GM10847 (cell line): ENCODE data around the gene VASH1.

Experiments used
- POLR2A ChIP-seq: IDR thresholded peaks from 2 replicates; pipeline ENCODE4 v1.6.1; 2011; ENCODE audit not compliant: insufficient read length; ENCODE audit errors: extremely low read depth

Gene VASH1

DNA sequence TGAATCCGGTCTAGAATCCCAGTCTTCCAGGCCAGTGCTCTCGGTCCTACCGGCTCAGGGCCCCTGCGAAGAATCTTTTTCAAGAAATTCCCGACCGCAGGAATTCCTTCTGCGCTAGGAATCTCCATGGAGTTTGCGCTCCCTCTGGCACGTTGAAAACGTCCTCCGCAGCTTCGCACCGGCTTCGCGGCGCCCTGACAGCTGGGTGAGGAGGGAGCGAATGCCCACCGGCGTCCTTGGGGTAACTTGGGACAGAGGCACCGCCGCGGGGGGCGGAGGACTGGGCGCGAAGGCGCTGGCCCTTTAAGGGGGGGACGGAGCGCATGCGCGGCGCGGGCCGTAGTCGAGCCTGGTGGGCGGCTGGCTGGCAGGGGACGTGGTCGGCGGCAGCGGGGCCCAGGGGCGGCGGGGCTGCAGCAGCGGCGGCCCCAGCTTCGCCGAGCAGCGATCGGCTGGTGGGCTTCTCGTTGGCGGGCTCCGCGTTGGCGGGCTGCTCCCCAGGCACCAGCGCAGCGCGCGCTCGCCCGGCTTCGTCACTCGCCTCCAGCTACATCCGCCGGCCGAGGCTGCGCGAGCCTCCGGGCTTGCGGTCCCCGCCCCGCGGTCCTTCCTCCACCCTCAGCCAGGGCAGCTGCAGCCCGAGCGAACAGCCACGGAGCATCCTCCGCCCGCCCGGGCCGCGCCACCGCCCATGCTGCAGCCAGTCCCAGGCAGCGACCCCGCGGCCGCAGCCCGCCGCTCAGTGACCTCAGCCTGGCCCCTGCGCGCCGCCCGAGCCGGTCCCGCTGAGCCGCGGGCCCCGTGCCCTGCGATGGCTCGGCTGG, at the start of gene VASH1:
TSS of gene VASH1 (plus strand) at position 333 of the 824 bp plus-strand sequence. CDS start 1,354 bp downstream, outside the sequence.
- TF ChIP-seq POLR2A, result no peak

DNA sequence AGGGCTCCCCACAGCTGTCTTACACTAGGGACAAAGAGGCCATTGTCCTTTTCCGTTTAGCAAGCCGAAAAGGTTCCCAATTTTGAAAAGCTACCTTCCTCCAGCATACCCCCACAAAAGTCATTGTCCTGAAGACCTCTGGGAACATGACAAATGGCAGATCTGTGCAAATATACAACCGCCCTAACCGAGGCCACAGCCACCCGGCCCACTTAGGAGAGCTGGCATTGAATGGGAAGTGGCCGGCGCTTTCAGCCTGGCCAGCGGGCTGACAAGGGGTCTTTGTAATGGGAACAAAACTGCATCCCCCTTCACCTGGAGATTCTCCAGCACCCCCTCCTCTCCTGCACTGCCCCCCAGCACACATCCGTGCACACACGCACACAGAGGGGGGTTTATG, 48.1 kb upstream of the VASH1 start:
- TF ChIP-seq POLR2A, result no peak

DNA sequence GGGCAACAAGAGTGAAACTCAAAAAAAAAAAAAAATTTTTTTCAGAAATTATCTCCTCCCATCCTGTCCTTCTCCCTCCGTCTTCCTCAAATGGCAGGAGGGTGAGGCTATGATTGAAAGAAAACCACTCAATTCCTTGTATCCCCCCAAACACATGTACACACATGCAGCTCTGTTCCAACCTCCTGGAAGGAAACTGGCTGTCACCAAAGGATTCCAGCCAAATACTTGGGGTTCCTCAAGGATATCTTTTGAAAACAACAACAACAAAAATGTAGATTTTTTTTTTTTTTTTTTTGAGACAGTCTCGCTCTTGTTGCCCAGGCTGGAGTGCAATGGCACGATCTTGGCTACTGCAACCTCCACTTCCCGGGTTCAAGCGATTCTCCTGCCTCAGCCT, 46.8 kb upstream of the VASH1 start:
- TF ChIP-seq POLR2A, result no peak

DNA sequence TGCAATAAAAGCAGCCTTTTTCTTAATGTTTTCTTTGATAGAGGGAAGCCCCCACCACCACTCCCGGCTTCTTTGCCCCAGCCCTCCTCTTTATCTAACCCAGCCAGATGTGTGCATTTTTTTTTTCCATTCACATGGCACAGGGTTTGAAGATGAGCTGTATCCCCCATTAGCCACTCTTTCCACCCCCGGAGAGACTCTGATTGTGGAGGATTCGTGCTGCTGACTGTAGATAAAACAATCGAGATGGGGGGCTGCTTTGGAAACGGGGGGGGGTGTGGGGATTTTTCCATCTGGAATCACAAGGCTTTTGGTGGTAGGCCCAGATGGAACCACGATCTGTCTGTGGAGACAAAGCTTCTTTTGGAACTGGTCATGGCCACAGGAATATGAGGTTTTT, 46.2 kb upstream of the VASH1 start:
- TF ChIP-seq POLR2A, result no peak

DNA sequence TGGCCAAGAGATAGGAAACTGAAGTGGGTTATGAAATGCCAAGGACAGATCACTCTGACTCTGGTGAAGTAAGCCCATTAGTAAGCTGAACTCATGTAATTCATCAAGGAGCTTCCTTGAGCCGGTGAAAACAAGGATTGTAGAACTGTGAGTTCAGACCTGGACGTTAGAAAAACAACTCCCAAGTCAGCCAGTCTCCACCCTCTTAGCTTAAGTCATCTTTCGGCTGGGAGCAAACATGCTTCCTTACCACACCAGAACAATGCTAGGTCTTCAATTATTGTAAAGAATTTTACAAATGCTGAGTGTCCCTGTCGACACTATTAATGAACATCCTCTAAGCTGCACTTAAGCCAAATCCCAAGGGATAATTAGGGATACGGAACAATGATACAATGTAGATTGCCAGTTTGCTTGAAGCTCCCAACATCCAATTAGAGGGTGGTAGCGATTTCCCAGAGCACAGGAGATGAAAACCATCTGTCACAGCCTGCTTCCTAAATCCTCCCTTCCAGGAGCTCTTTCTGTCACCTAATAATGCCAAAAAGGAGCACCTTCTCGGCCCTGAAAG, 45.7 kb upstream of the VASH1 start:
- TF ChIP-seq POLR2A, result no peak

DNA sequence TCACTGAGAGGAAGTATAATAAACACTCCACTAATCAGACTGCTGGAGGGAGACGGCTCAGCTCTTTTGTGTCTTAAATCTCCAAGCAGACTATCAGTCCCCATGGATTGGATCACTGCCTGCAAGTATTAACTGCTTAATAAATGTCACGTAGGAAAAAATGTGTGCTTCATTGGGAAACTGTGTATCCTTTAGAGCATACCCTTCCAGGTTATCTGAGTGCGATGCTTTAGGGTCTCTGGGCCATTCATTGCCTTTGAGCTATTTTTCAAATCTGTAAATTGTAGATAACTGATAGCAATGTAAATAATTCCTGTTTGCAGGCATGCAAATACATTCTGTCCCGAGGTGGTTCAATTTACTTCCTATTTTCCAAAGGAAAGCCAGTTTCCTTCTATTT, 45.0 kb upstream of the VASH1 start:
- TF ChIP-seq POLR2A, result no peak

DNA sequence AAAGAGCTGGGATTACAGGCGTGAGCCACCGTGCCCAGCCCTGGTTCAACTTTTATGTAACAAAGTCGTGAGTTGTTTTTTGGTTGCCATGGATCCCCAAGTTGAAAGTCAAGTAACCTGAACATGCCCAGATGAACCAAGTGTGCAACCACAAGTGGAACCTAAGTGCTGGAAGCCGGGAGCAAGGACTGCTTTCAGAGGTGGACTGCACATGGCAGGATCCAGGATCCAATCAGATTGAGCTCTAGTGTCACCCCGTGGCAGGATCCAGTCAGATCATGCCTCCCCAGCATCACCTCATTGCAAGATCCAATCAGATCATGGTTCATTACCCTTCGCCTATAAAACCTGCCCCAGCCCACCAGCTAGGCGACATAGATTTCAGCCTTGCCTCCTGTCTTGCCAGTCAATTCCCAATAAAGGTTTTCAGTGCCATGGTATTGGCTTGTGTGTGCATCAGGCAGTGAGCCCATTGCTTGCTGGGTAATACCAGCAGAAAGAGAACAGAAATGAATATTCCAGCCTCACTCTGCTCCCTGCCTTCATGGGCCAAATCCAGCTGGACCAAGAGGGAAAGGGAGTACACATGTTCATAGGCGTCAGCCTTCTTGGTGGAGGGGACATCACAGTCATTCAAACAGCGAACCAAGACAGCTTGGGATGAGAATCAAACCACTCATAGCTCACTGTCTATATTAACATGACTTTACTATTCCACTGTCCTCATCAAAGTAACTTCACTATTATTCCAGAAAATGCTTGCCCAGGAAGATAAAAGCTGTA, 43.6 kb upstream of the VASH1 start:
- no peak for TF ChIP-seq POLR2A

DNA sequence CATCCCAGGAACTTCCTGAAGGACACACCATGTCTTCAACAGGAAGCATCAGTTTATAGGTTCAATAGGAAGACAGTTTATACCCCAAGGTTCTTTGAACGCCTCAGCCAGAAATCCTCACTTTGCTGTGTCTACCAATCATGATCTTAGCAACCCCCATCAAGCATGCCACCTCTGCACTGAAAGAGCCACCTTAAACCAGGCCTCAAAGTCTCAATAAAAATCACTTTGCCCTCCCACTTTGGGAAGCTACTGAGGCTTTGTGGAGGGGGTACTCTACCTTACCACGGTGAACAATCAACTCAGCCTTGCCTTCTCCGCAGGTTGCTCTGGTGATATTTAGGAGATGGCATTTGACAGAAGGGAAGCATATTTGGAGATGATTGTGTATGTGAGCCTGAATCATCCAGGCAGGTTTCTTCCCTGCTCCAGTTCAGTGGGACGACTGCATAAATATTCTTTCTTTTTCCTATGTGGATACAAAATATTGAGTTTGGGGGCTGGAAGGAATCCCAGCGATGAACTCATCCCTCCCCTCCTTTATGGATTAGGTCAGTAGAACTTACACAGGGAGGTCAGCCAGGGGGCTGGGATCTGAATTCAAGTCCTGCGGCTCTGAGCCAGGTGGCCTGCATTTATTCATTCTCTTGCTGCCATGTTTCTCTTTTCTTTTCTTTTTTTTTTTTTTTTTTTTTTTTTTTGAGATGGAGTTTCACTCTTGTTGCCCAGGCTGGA, 42.8 kb upstream of the VASH1 start:
- no peak for TF ChIP-seq POLR2A

DNA sequence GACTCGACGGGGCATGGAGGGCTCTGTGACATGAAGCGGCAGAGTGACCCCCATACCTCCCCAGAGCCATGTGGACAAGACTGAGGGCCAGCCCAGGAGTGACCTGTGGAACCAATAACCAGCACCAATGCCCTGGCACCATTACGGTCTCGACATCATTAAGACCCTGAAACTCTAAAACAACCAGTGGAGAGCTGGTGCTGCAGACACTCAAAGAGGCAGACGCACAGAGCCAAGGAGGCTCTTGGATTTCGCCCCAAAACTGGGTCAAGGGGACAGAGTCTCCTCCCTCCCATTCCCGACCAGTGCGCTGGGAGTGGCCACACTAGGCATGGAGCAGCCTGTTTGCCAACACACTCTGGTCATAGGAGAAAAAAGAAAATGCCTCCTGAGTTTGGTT, 41.6 kb upstream of the VASH1 start:
- TF ChIP-seq POLR2A, result no peak

DNA sequence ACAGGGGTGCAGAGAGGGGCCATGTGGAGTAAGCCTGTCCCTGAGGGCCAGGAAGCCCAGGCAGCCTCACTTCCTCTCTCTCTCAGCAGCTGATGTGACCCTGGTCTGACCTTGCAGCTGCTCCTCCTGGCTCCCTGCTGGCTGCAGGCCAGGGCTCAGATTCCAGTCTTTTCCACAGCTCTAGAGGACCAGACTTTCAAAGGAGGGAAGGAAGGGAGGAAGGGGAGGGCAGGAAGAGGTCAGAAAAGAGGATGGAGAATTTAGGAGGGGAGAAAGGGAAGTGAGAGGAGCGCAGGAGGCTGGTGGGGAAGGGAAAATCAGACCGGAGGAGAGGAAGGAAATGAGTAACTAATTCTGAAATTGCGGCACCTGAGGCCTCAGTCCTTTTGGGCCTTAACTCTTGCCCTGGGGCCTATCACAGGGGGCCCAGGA, 40.9 kb upstream of the VASH1 start:
- no peak for TF ChIP-seq POLR2A

DNA sequence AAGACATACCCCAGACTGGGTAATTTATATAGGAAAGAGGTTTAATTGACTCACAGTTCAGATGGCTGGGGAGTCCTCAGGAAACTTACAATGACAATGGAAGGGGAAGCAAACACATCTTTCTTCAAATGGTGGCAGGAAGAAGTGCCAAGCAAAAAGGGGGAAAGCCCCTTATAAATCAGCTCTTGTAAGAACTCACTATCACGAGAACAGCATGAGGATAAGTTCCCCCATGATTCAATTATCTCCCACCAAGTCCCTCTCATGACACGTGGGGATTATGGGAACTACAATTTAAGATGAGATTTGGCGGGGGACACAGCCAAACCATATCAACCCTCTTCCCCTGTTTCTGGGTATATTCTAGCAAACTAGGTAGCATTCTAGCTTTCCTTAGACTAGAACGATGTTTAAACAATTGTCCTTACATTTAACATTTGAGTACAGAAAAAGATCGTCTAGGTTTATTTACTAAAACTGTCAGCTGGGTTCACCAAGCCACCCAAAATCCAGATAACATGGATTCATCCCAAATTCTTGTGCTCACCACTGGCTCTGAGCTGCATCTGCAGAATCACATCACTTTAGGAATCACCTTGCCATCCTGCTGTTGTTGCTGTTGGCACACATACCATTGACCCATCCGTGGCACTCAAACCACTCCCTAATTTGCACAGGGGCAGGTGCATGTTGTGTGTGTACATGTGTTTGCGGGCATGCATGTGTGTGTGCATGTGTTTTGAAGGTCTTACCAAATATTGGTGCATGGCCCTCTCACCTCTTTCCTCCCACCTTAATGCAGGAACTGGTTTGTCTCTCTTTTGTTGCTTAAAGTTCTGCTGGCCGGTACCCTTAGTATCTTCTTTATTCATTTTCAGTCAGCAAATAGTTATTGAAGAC, 36.4 kb upstream of the VASH1 start:
- no peak for TF ChIP-seq POLR2A

DNA sequence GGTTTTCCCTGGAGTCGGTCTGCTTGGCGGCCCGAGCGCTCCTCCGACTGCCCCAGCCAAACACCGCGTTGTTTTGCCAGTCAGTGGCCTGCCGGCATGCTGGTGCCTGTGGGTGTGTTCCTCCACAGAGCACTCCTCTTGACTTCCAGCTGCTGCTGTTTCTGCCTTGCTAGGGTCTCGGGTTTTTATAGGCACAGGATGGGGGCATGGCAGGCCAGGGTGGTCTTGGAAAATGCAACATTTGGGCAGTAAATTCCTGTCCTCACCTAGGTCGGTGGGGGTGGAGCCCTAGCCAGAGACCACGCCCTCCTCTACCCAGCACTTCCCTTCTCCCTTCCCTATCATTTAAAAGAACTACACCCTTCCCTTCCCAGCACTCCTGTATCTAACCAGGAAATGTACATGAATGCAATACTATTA, 34.7 kb upstream of the VASH1 start:
- TF ChIP-seq POLR2A, result no peak

DNA sequence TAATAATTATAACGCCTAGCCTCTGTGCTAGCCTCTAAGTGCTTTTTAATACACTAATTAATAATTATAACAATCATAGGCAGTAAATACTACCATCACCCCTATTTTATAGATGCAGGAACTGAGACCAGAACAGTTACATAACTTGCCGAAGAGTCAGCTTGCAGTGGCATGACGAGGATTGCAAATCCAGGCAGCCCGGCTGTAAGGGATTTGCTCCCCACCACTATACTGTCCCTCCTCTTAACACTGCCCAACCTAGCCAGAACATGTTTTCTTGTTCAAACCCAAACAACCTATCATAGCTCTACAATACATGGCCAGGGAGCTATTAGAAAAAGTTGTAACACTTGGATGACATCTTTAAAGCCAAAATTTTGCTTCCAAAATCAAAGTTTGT, 33.9 kb upstream of the VASH1 start:
- TF ChIP-seq POLR2A, result no peak

DNA sequence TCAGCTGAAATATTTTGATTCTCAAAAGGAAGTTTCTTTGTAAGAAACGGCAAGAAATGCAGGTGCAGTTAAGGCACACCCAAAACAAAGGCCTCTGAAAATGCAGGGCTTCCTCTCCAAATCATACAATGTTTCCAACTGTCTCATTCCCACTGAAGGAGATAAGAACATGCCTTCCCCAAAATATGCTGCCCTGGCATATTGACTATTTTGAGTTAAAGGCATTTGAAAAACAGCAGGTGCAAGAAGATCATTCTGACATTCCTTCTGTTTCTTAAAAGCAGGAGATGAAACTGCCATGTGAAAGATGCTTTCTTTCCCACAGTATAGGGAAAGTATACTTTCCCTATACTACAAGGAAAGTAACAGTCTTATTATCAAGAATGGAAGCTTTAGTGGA, 33.4 kb upstream of the VASH1 start:
- TF ChIP-seq POLR2A, result no peak

DNA sequence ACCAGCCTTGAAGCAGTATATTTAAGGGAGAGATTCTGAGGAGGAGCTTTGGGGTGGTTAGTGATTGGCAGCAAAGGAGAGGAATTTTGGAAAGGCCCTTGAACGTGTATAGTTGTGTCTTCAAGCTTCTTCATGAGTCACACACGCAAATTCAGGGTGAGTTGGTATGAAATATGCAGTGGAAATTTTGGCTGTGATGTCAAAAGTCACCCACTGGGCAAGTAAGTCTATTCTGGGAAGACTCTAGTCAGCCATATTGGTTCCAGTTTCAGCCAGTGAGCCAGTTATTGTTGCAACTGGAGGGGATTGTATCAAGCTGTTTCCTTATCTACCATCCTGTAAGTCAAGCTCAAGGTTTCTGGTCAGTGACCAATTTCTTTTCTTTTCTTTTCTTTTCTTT, 32.0 kb upstream of the VASH1 start:
- no peak for TF ChIP-seq POLR2A

DNA sequence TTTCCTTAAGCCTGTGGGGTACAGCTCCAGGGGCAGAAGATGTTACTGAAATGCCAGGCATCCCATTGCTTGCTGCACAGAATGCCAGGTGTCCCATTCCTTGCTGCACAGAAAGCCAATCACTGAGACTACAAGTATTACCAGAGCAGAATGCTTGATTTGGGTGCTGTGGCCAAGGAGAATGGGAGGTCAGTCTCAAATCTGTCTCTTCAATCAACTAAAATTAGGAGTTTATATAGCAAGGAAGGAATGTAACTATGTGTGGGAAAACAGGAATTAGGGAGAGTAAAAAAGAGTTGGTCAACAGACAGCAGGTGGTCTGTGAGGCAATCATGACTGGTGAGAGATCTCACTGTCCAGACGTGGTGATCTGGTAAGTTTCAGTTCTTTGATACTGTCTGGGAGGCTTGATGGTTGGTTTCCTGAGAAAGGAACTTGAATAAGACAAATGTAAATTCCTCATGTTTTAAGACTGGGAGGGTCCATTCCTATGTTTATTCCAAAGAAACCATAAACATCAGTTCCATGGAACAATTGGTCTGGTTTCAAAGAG, 31.2 kb upstream of the VASH1 start:
- no peak for TF ChIP-seq POLR2A
